ENCODE data around the gene SEPTIN5.
"Not testable (repeated sequence)": the region's sequence is repeated elsewhere in the genome, so short reads cannot be mapped to it uniquely, and the experiment has no call there.

Gene SEPTIN5

DNA sequence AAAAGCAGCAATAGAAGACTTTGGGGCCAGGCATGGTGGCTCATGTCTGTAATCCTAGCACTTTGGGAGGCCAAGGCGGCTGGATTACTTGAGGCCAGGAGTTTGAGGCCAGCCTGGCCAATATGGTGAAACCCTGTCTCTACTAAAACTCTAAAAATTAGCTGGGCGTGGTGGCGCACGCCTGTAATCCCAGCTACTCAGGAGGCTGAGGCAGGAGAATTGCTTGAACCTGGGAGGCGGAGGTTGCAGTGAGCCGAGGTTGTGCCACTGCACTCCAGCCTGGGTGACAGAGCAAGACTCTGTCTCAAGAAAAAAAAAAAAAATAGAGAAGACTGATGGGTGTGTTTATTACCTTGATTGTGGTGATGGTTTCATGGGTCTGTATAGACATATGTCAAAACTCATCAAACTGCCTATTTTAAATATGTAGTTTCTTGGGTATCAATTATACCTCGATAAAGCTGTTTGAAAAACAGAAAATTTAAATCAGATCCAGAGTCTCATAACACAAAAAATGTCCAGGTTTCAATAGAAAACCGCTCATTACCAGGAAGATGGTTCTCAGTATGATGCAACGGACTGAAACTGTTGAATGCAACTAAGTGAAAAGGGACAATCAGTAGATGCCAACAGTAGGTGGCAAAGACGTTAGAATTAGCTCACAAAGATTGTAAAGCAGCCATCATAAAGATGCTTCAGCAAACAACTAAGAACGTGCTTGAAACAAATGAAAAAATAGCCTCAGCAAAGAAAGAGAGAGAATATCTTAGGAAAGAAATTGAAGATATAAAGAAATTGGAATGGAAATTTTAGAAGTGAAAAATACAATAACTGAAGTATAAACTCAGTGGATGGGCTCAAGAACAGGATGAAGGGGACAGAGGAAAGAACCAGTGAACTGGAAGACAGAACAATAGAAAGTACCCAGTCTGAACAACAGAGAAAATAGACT is 33.1 kb upstream of the SEPTIN5 start:
- no peak for DNase-seq

DNA sequence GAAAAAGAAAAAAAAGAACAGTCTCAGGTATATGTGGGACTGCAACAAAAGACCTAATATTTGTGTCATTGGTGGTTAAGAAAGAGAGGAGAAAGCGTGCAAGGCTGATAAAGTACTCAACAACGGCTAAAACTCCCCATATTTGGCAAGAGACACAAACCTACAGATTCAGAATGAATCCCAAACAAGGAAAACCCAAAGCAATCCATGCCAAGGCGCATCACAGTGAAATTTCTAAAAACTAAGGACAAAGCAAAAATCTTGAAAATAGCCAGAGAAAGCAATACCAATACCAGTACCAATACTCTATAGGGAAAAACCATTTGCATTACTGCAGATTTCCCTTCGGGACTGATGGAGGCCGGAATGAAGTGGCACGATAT is 32.4 kb upstream of the SEPTIN5 start:
- DNase-seq = no peak

DNA sequence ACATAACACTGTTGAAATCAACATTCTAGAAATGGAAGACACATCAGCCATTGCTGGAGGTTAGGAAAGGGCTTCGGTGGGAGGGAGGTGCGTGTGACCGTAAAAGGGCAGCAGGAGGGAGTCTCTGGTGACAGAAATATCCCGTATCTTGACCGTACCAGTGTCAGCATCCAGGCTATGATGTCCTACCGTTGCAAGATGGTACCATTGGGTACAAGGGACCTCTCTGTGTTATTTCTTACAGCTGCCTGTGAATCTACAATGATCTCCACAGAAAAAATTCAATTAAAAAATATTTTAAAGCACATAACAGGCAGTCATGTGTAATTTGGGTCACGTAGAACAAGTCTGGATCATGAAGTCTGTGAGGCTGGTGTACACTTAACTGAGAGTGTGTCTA is 27.4 kb upstream of the SEPTIN5 start:
- no peak for DNase-seq

DNA sequence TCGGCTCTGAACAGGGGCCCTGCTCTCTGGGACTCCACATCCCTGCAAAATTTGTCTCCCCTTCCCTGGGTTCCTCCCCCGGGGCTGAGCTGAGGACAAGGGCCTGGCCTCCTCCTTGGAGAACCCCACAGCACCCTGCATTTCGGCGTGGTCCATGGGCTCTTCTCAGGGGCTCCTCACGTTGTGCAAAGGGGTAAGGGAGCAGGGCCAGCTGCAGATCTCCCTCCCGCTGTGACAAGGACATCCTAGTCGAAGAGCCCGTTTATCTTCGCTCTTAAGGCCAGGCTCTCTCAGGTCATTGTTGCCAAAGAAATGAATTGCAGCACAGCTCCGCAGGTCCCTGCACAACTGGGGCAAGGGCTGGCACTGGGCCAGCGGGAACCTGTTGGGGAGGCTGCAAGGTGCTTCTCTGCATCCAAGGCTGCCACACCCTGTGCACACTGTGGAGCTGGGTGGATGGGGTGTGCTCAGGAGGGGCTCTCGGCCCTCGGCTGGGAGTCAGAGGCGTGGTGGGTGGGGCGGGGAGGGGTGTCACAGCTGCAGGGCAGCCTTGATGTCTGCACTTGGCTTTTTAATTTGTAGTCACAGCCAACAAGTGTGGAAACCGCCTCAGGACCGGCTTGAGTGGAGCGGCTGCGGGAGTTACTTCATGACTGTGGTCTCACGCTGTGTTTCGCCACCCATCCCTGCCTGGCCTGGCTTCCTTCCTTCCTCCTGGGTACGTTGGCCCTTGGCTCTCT is 26.6 kb upstream of the SEPTIN5 start:
- no peak for DNase-seq

DNA sequence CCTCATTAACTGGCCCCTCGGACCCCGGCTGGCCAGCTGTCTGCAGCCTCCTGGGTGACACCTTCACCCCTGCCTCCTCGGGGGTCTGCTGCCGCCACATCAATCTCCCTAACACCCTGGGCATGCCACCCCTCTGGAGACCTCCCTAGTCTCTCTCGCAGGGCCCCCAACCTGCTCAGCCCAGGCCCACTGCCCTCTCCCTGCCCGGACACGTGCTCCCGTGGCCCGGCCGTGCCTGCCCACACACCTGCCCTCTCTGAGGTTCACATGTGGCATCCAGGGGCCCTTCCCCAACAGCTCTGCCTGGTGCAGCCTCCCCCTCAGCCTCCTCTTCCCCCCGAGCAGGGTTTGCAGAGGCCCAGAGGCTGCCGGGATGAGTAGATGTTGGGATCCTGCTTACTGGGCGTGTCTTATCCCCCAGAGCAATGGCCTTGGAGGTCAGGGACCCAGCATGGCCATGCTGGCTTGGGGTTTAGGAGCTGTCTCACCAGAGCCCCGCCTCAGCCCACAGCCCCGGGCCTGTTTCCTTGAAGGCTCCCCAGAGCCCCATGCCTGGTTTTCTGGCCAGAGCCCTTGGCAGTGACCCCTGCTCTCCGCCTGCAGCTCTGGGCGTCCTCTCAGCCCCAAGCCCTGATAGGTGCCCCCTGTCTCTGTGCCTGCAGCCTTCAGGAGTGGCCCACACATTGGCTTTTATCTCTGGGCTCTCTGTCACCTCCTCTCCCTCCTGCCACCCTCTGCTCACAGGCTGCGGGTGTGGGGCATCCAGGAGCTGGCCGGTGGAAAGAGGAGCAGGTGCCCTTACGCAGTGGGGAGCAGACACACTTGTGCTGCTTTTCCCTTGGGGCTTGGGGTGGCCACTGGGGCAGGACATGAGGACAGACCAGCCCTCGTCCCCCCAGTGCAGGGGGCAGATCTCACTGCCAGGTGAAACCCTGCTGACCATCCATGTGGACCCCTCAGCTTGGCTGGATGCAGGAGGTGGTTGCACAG is 25.7 kb upstream of the SEPTIN5 start:
- no peak for DNase-seq

DNA sequence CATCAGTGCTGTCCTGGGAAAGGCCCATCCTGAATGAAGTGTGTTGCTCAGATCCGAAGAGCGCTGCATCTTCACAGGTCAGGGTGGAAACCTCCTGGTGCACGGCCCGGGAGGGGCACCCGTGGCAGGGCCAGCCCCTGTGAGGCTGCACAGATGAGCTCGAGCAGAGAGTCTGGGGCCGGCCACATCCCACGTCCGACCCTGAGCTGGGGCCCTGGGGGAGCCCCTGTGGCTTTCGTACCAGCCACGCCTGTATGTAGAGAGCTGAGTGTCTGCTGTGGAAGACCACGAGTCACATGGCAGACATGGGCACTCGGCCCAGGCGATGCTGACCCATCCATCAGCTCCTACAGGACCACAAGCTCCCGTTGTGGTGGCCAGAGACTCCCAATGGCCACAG is 24.9 kb upstream of the SEPTIN5 start:
- no peak for DNase-seq

DNA sequence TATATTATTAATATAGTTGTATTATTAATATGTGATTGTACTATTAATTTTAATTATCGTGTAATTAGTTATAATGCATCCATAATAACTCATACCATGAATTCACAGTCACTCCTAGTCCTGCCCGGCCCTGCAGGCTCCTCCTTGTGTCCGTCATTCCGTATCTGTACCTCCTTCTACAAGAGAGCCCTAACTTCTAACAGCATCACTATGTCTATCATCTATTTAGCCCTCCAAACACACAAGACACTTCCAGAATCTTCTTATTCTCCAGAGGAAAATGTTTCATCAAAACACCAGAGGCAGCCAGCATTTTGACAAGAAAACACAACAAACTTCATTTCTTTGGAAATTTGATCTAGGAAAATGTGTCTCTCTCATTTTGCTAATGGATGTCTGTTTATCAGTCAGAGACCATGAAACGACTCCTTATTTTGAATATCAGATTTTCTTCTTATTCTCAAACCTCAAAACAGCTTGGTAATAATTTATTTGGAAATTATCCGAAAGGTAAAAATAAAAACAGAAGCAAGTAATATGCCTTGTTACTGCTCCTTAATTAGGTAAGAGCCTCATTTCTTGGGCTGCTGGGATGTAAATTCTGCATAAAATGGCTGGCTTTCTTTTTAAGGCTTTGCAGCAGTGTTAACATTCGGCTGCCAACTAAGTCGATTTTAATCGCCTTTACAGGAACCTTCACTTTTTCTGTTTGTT is 23.1 kb upstream of the SEPTIN5 start:
- no peak for DNase-seq

DNA sequence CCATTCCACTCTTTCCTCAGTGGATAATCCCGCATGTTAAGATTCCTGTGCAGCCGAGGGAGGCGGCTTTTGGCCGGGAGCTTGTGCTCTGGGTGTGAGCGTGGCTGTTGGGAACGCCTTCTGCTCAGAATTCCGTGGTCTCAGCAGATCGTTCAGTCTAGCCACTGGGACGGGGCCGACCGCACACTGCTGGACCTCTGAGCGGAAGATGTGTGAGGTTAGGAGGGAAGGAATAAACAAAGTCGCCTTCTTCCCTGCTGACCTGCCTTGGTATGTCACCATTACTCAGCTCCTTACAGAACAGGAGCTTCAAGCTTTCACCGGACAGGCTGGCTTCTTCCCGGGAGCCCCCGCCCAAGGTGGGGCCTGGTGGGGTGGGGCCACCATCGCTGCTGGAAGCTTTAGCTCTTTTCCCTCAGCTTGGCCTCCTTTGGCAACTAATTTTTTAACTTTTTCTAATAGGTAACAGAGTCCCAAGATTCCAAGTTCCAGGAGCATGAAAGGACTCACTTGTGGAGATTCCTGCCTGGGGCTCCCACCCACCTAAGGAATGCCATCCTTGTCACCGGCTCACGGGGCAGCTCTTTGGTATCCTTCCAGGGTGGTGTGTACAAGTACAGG is 22.5 kb upstream of the SEPTIN5 start:
- no peak for DNase-seq

DNA sequence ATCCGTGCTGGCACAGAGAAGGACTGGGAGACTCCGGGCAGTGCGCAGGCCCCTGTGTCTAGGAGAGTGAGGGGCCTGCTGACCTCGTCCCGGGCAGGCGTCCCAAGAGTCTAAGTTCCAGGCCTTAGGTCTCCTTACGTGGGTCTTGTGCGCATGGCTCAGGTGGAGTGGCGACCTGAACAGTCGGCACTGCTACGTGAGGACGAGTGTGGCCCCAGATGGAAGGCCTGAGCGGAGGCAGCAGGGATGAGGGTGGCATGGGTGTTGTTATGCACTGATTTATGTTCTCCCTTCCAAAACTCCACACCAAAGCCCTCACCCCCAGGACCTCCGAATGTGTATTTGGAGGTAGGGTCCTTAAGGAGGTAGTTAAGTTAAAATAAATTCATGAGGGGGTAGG is 20.7 kb upstream of the SEPTIN5 start:
- DNase-seq = no peak

DNA sequence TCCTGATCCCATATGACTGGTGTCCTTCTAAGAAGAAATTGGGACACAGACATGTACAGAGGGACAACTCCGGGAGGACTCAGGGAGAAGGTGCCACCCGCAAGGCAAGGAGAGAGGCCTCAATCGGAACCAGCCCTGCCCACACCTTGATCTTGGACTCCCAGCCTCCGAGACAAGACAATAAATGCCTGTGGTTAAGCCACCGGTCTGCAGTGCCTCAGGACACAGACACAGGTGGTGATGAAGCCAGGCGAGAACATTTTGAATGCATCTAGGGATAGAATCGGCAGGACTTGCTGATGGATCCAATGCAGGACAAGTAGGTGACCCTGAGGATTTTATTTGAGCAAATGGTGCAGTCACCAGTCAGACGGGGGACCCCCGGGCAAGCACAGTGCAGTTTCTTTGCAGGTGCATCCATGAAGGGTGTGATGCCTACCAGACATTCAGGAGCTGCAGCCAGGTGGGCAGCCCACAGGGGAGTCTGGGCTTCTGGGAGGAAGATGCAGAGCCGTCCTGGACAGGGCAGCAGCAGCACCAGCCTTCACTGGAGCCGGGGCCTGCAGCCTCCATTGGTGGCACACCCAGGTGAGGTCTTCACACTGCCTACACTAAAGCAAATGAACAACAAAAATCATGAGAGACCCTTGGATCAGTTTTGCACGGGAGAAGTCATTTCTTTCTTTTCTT is 20.2 kb upstream of the SEPTIN5 start:
- DNase-seq = no peak

DNA sequence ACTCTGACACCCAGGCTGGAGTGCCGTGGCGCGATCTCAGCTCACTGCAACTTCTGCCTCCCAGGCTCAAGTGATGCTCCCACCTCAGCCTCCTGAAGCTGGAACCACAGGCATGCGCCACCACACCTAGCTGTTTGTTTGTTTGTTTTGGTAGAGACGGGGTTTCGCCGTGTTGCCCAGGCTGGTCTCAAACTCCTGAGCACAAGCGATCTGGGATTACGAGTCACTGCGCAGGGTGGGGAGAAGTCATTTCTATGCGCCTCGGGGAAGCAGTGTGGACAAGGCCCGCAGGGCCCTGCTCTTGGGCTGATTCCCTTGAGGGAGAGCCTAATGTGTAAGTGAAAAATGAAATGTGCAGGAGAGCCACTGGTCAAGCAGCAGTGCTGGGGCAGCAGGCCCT is 19.6 kb upstream of the SEPTIN5 start:
- DNase-seq = no peak

DNA sequence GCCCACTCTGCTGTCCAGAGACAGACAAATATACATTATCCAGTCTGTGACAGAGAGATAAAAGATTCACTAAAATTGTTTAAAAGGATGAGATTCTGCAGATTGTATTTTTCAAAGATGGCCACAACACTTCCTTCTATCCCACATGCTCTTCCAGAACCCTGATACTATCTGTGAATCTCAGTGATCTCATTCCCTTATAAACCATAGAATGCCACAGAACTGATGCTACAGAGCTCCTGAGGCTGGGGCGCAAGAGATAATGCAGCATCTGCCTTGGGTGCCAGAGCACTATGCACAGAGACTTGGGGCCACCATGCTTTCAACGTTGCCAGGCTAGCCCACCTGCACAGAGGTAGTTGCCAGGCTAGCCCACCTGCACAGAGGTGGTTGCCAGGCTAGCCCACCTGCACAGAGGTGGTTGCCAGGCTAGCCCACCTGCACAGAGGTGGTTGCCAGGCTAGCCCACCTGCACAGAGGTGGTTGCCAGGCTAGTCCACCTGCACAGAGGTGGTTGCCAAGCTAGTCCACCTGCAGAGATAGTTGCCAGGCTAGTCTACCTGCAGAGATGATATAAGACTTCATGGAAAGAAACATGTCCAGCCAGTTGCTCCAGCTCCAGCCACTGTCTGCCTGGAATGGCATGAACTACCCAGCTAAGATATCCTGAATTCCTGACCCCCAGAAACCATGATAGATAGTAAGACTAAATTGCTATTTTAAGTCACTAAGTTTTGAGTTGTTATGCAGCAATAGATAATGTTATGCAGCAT is 17.6 kb upstream of the SEPTIN5 start:
- DNase-seq = no peak

DNA sequence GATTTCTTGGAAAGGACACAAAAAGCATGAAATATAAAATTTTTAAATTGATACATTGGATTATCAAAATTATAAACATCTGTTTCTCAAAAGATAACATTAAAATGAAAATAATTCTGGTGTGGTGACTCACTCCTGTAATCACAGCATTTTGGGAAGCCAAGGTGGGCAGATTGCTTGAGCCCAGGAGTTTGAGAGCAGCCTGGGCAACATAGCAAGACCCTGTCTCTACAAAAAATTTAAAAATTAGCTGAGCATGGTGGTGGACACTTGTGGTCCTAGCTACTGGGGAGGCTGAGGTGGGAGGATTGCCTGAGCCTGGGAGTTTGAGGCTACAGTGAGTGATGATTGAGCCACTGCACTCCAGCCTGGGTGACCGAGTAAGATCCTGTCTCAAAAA is 16.4 kb upstream of the SEPTIN5 start:
- DNase-seq = not testable (repeated sequence)

DNA sequence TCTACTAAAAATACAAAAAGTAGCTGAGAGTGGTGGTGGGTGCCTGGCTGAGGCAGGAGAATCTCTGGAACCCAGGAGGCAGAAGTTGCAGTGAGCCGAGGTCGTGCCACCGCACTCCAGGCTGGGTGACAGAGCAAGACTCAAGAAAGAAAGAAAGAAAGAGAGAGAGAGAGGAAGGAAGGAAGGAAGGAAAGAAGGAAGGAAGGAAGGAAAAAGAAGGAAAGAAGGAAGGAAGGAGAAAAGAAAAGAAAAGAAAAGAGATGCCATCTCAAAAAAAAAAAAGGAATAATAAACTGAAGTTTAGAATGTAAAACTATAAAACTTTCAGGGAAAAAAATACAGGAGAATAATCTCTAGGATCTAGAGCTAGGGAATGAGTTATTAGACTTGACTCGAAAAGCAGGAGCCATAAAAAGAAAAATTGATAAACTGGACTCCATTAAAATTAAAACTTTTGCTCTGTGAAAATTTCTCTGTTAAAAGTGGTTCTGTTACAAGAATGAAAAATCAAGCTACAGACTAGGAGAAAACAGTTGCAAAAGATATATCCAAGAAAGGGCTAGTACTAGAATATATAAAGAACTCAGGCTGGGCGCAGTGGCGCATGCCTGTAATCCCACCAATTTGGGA is 13.4 kb upstream of the SEPTIN5 start:
- no peak for DNase-seq

DNA sequence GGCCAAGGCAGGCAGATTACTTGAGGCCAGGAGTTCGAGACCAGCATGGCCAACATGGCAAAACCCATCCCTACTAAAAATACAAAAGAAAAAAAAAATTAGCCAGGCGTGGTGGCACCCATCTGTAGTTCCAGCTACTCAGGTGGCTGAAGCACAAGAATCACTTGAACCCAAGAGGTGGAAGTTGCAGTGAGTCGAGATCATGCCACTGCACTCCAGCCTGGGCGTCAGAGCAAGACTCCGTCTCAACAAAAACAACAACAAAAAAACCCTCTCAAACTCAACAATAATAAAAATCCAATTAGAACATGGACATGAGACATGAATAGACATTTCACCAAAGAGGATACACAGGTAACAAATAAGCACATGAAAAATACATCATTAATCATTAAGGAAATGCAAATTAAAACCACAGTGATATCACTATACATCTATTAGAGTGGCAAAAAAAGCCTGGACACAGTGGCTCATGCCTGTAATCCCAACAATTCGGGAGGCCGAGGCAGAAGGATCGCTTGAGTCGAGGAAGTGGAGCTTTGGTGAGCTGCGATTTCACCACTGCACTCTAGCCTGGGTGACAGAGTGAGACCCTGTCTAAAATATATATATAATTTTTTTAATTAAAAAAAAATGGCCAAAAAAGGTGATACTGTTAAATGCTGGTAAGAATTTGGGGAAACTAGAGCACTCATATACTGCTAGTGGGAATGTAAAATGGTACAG is 12.7 kb upstream of the SEPTIN5 start:
- no peak for DNase-seq

DNA sequence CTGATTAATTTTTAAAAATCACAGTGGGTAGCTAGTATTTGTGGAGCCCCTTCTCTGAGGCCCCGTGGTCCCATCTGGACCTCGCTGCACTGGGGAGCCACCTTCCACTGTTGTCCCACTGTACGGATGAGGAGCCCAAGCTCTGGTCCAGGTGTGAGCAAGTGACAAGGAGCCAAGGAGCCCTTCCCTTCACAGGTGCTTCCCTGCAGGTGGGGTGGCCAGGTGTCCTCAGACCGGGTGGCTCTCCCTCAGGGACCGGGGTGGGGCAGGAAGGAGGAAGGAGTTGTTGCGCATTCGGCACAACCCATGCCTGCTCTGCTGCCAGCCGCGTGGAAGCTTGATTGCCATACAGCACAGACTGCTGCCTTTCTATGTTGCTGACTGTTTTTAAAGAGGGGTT is 10.4 kb upstream of the SEPTIN5 start:
- no peak for DNase-seq

DNA sequence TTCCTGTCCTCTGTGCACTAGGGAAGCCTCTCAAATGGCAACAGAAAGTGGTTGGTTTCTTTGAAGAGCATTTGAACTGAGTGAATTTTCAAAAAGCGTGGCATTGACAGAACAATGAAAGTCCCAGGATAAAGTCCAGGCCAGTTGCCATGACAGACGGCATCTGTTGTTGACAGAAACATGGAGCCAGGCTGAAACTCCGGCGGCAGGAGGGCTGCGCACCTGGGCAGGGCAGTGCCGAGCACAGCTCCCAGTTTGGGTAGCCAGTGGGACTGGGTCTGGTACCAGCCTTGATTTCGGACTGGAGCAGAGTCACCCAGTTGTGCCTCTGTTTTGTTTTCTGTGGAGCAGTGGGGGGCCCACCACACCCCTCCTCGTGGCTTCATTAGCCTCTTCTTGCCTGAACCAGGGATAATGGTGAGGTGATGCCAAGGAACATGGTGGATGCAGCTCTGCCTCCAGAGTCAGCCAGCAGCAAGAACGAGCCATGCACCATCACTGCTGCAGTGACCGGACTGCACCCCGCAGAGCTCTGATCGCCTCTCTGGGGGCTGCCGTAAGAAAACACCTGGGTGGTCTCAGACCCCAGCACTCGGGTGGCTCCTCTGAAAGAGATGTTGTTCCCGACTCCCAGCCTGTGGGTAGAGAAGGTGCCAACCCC is 9.8 kb upstream of the SEPTIN5 start:
- DNase-seq = no peak

DNA sequence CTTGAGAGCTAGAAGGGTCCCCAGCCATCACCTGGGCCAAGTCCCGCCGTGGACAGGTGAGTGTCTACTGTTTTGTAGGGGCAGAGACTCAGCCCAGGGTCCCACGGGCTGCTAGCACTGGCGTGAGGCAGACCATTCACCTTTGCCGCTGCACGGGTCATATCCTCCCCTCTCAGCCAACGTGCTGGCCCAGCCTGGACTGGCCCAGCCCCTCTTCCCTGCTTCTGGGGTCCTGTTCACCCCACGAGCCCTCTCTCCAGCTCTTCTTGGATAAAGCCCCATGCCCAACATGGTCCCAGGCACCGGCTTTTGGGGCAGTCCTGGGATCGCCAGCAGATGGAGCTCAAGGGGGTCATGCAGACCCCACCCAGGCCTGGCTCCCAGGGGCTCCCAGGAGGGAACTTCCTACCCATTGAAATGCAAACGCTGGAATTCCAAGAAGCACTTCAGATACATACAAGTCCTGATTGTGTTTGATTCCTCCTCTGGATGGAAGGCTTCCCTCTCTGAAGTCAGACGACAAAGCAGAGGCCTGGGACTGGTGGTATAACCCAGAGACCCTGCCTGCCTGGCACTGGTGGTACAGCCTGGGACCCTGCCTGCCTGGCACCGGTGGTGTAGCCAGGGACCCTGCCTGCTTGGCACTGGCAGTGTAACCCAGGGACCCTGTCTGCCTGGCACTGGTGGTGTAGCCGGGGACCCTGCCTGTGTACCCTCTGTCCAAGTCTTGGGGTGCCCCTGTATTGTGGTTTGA is 8.9 kb upstream of the SEPTIN5 start:
- DNase-seq = no peak

Data from stimulated activated CD4-positive, alpha-beta T cell treated with anti-CD3 and anti-CD28 coated beads, Interleukin-4, amount 100 ng/mL, for 24 hours (primary cell).